Brain microvascular endothelial cell (primary cell): ENCODE measurements around the gene RNASET2.

Source experiments
- DNase-seq: peaks from one replicate; pipeline ENCODE4 v3.0.0-alpha.2; 2020
- H3K27ac ChIP-seq: fragments of 250-450 bp; sonication (Bioruptor Pico); 2 replicates; pipeline ENCODE4 v1.5.1; 2020; ENCODE audit warnings: mild to moderate bottlenecking, moderate library complexity
- H3K27me3 ChIP-seq: fragments of 250-450 bp; sonication (Bioruptor Pico); replicated peaks from 2 replicates; pipeline ENCODE4 v1.5.1; 2020; ENCODE audit warnings: mild to moderate bottlenecking
- H3K36me3 ChIP-seq: fragments of 250-450 bp; sonication (Bioruptor Pico); replicated peaks from 2 replicates; pipeline ENCODE4 v1.5.1; 2020; ENCODE audit warnings: mild to moderate bottlenecking
- H3K4me3 ChIP-seq: 2 replicates; pipeline ENCODE4 v1.5.1; 2011; ENCODE audit warnings: low read depth, mild to moderate bottlenecking, control low read depth, low read length, moderate library complexity
- in situ Hi-C: cut with HindIII; loops from 2 replicates; pipeline ENCODE4 v1.10.0; 2017; ENCODE audit warnings: low sequenced_read_pairs, low pct_ligation_motif_present
- TF ChIP-seq, protein P1 (sequence below): IDR thresholded peaks from 2 replicates; pipeline ENCODE4 v1.5.1; 2011; ENCODE audit warnings: low read depth, mild to moderate bottlenecking, moderate library complexity, low read length, control low read depth, inconsistent platforms; ENCODE audit errors: missing control alignments

RNASET2 gene

DNA sequence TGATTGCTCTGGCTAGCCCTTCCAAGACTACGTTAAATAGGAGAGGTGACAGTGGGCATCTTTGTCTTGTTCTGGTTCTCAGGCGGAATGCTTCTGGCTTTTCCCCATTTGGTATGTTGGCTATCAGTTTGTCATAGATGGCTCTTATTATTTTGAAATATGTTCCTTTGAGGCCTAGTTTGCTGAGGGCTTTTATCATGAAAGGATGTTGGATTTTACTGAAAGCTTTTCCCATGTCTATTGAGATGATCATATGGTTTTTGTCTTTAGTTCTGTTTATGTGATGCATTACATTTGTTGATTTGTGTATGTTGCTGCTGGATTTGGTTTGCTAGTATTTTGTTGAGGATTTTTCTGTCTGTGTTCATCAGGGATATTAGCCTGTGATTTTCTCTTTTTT lies 9.9 kb upstream of the RNASET2 start:
- Histone ChIP-seq H3K4me3 (no peak overlapping the region), H3K36me3 (no peaks in the 10 kb centered on the region), H3K27ac (no peak overlapping the region), H3K27me3 (no peaks in the 10 kb centered on the region)
- in situ Hi-C loops: no loop called here
- TF ChIP-seq, protein P1, sequence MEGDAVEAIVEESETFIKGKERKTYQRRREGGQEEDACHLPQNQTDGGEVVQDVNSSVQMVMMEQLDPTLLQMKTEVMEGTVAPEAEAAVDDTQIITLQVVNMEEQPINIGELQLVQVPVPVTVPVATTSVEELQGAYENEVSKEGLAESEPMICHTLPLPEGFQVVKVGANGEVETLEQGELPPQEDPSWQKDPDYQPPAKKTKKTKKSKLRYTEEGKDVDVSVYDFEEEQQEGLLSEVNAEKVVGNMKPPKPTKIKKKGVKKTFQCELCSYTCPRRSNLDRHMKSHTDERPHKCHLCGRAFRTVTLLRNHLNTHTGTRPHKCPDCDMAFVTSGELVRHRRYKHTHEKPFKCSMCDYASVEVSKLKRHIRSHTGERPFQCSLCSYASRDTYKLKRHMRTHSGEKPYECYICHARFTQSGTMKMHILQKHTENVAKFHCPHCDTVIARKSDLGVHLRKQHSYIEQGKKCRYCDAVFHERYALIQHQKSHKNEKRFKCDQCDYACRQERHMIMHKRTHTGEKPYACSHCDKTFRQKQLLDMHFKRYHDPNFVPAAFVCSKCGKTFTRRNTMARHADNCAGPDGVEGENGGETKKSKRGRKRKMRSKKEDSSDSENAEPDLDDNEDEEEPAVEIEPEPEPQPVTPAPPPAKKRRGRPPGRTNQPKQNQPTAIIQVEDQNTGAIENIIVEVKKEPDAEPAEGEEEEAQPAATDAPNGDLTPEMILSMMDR: no peak
- DNase-seq: no peak

DNA sequence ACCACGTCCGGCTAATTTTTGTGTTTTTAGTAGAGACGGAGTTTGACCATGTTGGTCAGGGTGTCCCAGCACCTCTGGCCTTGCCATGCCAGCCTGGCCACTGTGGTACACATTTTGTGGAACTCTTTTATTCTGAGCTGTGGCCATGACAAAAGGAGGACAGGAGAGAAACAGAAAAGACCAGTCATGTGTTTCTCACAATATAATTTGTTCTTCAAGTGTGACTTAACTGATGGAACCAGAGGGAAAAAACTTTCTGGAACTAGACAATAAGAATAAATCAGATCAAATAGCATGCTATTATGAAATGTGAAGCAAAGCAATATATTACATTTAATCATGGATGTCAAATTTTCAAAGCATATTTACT lies 4.2 kb upstream of the RNASET2 start:
- no peaks in the 10 kb centered on the region for H3K27me3 ChIP-seq
- DNase-seq: no peak
- no peak overlapping the region for H3K4me3 ChIP-seq
- no peaks in the 10 kb centered on the region for H3K36me3 ChIP-seq
- in situ Hi-C loops: no loop called here
- no peak overlapping the region for H3K27ac ChIP-seq
- TF ChIP-seq, protein P1: no peak

DNA sequence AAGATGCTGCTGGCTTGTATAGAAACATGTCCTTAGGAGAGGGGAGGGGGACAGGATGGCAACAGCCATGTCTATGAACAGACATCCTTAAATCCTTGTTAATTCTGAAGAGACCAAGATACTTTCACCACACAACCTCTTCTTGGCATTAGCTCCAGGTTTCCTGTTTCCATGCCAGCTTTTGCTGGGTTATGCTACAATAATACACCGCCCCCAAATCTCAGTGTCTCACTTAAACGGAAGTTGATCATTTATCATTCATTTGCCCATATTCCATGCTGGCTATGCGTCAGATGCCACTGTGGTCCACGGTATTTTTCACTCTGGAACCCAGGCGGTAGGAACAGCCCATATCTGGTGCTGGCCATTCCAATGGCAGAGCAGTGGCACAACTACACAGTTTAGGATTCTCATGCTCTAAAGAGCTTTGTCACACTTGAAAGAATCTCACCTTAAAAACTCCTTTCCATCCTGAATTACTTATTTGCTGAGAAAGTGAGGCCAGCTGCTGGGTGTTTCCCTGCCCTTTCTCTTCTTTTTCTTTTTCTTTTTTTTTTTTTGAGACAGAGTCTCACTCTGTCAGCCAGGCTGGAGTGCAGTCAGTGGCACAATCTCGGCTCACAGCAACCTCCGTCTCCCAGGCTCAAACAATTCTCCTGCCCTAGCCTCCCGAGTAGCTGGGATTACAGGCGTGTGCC lies 3.7 kb upstream of the RNASET2 start:
- DNase-seq: no peak
- H3K27me3 ChIP-seq: no peaks in the 10 kb centered on the region
- TF ChIP-seq, protein P1: no peak
- in situ Hi-C loops: no loop called here
- H3K4me3 ChIP-seq: no peak overlapping the region
- no peaks in the 10 kb centered on the region for H3K36me3 ChIP-seq
- no peak overlapping the region for H3K27ac ChIP-seq

DNA sequence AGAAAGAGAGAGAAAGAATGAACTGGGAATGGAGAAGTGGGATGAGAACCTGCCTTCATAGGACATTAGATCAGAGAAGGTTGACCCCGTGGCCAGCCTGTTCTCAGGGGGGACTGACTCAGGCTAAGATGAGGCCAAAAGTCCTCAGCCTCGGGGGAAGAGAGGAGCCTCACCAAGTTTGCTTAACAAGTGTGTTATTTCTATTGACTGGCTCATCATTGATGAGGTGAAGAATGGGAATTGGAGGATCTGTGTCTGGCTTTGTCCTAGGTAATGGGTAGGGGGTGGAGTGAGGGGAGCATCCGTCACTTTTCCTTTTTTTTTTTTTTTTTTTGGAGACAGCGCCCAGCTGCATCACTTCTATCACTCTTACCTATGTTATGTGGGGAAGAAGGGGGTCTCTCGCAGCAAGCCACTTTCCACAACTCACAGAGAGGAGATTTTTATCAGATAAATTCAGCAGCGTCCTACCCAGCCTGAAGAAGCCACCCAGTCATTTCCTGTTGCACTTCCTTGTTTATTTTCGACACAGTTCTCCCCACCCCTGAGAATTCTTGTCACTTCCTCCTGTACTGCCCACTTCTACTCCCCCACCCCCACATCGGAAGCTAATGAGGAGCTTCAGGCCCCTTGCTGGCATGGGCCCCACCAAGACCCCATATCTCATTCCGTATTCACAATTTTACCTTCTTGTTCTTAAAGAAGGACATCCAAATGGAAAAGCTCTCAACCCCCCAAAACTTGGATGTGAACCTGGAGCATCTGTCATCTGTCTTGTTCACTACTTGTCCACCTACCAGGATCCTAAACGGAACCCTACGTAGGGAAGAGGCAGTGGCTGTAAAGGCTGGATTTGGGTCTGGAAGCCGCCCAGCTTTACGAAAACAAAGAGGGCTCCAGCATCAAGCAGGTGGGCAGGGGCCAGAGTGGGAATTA lies 2.8 kb upstream of the RNASET2 start:
- Histone ChIP-seq H3K36me3 (no peaks in the 10 kb centered on the region), H3K27me3 (no peaks in the 10 kb centered on the region), H3K4me3 (no peak overlapping the region), H3K27ac (no peak overlapping the region)
- DNase-seq: no peak
- TF ChIP-seq, protein P1: no peak
- in situ Hi-C loops: no loop called here

DNA sequence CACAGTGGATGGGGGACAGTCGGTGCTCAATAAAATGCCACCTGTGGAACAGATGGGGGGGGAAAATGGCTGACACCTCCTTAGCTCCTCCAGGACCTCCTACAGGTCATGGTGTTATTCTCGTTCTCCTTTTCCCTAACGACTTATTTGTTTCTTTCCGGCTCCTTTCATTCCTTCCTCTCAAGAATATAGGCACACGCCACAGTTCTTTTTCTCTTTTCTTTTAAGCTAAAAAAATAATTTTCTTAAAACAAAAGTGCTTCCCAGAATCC lies 1.4 kb upstream of the RNASET2 start:
- in situ Hi-C loops: no loop called here
- DNase-seq: no peak
- H3K27ac ChIP-seq: no peak overlapping the region
- H3K27me3 ChIP-seq: no peaks in the 10 kb centered on the region
- H3K4me3 ChIP-seq: no peak overlapping the region
- TF ChIP-seq, protein P1: no peak
- H3K36me3 ChIP-seq: no peaks in the 10 kb centered on the region
